Esophagus squamous epithelium (tissue), 5 donors: ENCODE measurements around the gene CIB4. TPM values are rescaled to one million over a fixed set of nuclear protein-coding genes. Genes with fewer than 3 reads are reported as not detected.

ENCODE experiments used
- DNase-seq: peaks from one replicate; lab custom pipeline; 2025; lab: John Stamatoyannopoulos, UW
- H3K27ac ChIP-seq, 4 donors: fragments of 200-600 bp; sonication (generic); one replicate each; pipeline ENCODE4 v1.5.1; 2016 to 2019; ENCODE audit warnings: mild to moderate bottlenecking in 1 of 4
- H3K27me3 ChIP-seq, 4 donors: fragments of 200-600 bp; sonication (generic); 1 replicate in 3 of 4; 2 replicates in 1 of 4; pipeline versions ENCODE4 v1.5.1 to v1.6.0; 2017 to 2021; ENCODE audit warnings: antibody characterized with exemption in 1 of 4
- H3K36me3 ChIP-seq, 3 donors: fragments of 200-600 bp; sonication (generic); one replicate each; pipeline ENCODE4 v1.5.1; 2016 to 2019
- H3K4me1 ChIP-seq, 3 donors: fragments of 200-600 bp; sonication (generic); one replicate each; pipeline ENCODE4 v1.5.1; 2017 to 2019
- H3K4me3 ChIP-seq, 4 donors: fragments of 200-600 bp; sonication (generic); 1 replicate in 3 of 4; 2 replicates in 1 of 4; pipeline ENCODE4 v1.5.1; 2016 to 2019; ENCODE audit warnings: mild to moderate bottlenecking in 2 of 4, moderate library complexity in 1 of 4
- H3K9me3 ChIP-seq, 3 donors: fragments of 200-600 bp; sonication (generic); one replicate each; pipeline ENCODE4 v1.5.1; 2016 to 2019
- POLR2A ChIP-seq, 4 donors: fragments of 450-650 bp; IDR thresholded peaks; one replicate each; pipeline ENCODE4 v1.6.1; 2017; ENCODE audit warnings: antibody characterized with exemption in 4 of 4, mild to moderate bottlenecking in 4 of 4, moderate library complexity in 3 of 4
- WGBS, 2 donors: methylation state at CpG; one replicate each; pipeline ENCODE4 v1.1.5; 2018; 5-methylcytosine and 5-hydroxymethylcytosine counted together
- intact Hi-C: fragments of 100-400 bp; cut with DNase I; formaldehyde crosslinking; loops from one replicate; pipeline ENCODE4 v1.15.0; 2022
- total RNA-seq, 4 donors: library from RNA; depleted of rRNA; stranded (reverse); fragments of >200 nt; gene quantifications; one replicate each; pipeline ENCODE4 v1.1.0, GENCODE V29; 2016
- TF ChIP-seq, protein P1 (sequence below), 6 experiments: fragments of 450-650 bp in 4 of 6; fragments of 200-600 bp in 2 of 6; sonication (generic) in 2 of 6; IDR thresholded peaks; one replicate each; pipeline ENCODE4 v1.5.1; 2016 to 2019; ENCODE audit warnings: antibody characterized with exemption in 6 of 6, mild to moderate bottlenecking in 4 of 6, moderate library complexity in 4 of 6
- donor health status: DM: yes; HTN: yes; CAD: no.

Gene CIB4
- total RNA-seq, 4 donors from 2014 or later: 0.57 TPM; not detected in 3

DNA sequence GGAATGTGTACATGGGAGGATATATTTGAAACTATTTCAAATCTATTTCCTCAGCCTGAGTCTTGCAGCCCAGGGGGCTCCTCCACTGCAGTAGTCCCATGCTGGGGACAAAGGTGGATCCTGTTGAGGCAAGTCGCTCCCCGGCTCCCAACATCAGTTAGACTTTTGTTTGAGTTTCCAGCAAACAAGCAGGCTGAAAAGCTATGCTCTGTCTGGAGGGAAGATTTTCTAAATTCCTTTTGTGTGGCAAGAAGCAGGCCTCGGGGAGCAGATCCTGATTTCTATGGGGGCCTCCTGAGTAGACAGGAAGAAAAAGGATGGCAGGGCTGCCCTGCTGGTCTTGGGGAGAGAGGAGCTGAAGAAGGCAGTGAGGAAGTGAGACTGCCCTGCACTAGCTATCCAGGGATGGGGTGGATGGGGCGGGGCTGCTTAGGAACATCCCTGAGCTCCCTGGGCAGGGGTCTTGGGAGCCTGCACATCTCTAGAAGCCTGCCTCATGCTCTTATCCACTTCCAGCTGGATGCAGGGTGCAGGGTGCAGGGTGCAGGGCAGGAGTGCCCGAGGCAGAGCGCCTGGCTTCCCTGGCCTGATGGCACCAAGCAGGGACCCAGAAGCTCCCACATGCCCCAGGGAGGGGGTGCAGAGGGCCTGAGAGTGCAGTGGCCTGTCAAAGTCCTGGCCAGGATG is 6.0 kb upstream of the CIB4 start:
- H3K27me3 ChIP-seq: peaks cover 0 to 40% (median 0%) of the 10 kb centered on the region in 4 donors
- DNase-seq: no peak
- H3K36me3 ChIP-seq: no peaks in the 10 kb centered on the region
- no peak overlapping the region for H3K4me3 ChIP-seq
- peaks cover 0 to 25% (median 0%) of the 10 kb centered on the region in 3 donors for H3K4me1 ChIP-seq
- H3K27ac ChIP-seq: no peak overlapping the region
- intact Hi-C loops: no loop called here
- no peaks in the 10 kb centered on the region for H3K9me3 ChIP-seq
- TF ChIP-seq POLR2A (IDR thresholded peaks at IDR 0.05): no peak
- TF ChIP-seq, protein P1, sequence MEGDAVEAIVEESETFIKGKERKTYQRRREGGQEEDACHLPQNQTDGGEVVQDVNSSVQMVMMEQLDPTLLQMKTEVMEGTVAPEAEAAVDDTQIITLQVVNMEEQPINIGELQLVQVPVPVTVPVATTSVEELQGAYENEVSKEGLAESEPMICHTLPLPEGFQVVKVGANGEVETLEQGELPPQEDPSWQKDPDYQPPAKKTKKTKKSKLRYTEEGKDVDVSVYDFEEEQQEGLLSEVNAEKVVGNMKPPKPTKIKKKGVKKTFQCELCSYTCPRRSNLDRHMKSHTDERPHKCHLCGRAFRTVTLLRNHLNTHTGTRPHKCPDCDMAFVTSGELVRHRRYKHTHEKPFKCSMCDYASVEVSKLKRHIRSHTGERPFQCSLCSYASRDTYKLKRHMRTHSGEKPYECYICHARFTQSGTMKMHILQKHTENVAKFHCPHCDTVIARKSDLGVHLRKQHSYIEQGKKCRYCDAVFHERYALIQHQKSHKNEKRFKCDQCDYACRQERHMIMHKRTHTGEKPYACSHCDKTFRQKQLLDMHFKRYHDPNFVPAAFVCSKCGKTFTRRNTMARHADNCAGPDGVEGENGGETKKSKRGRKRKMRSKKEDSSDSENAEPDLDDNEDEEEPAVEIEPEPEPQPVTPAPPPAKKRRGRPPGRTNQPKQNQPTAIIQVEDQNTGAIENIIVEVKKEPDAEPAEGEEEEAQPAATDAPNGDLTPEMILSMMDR (IDR thresholded peaks at IDR 0.05): no peak
- 39 to 69% methylated on average over 3 to 4 of the region's 6 CpGs for WGBS, 2 donors

DNA sequence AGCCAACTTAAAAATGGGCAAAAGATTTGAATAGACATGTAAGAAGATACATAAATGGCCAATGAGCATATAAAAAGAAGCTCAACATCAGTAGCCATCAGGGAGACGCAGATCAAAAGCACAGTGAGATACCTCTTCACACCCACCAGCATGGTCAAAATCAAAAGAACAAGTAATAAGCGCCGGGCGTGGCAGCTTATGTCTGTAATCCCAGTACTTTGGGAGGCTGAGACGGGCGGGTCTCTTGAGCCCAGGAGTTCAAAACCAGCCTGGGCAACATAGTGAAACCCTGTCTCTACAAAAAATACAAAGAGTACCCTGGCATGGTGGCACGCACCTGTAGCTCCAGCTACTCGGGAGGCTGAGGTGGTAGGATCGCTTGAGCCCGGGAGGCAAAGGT is 4.6 kb upstream of the CIB4 start:
- Histone ChIP-seq H3K4me3 (no peak overlapping the region), H3K9me3 (no peaks in the 10 kb centered on the region), H3K4me1 (peaks cover 0 to 18% (median 0%) of the 10 kb centered on the region in 3 donors), H3K27ac (no peak overlapping the region), H3K36me3 (no peaks in the 10 kb centered on the region), H3K27me3 (peaks cover 0 to 36% (median 0%) of the 10 kb centered on the region in 4 donors)
- intact Hi-C loops: no loop called here
- DNase-seq: no peak
- no peak for TF ChIP-seq POLR2A (IDR thresholded peaks at IDR 0.05)
- TF ChIP-seq, protein P1 (IDR thresholded peaks at IDR 0.05): no peak
- 76 to 81% methylated on average over 9 to 10 of the region's 10 CpGs for WGBS, 2 donors

DNA sequence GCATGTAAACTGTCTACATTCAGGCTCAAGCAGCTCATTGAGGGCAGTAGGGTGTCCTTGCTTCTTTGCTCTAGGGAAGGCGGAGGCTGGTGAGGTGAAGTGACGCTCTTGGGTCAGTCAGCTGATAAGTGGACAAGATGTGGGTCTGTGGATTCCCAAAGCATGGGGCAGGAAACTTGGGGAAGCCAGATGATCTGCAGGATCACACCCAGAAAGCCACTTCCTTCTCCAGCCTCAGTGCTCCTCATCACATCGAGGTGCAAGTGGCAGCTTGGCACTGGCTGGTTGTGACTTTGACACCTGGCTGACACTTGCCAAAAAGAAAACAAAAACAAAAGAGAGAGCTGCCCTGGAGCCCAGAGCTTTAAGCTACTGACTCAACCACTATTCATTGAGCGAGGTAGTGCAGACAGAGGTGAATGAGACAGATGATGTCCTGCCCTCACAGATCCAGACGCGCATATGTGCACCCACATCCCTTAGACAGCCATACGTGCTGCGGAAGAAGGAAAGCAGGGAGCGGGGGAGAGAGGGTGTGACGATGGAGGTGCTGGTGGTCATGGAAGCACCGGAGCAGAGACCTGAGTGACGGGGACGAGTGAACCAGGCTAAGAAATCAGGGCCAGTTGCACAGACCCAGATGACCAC is 3.1 kb upstream of the CIB4 start:
- peaks cover 0 to 20% (median 8%) of the 10 kb centered on the region in 3 donors for H3K4me1 ChIP-seq
- peaks cover 0 to 33% (median 0%) of the 10 kb centered on the region in 4 donors for H3K27me3 ChIP-seq
- no peak overlapping the region for H3K27ac ChIP-seq
- H3K9me3 ChIP-seq: no peaks in the 10 kb centered on the region
- no peaks in the 10 kb centered on the region for H3K36me3 ChIP-seq
- WGBS, 2 donors: 51 to 56% methylated on average over 11 to 13 of the region's 13 CpGs
- no peak for DNase-seq
- no peak for TF ChIP-seq POLR2A (IDR thresholded peaks at IDR 0.05)
- TF ChIP-seq, protein P1 (IDR thresholded peaks at IDR 0.05): no peak
- H3K4me3 ChIP-seq: no peak overlapping the region
- intact Hi-C loops: no loop called here

DNA sequence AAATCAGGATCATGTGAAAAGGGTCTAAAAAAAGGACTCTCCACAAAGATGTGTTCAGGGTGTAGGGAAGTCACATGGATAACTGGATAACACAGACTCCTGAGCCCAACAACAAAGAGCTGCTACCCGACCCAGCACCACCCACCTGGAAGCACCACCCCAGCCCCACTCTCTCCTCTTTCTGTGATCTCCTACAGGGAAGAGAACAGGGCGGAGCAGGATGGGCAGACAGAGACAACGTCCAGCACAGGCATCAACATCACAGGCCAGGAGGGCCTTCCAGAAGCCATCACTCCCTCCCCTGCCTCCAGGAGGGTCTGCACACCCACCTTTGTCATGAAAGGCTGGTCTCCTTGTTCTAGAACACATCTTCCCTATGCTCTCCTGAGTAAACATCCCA is 1.3 kb upstream of the CIB4 start:
- no peak overlapping the region for H3K27ac ChIP-seq
- no peaks in the 10 kb centered on the region for H3K9me3 ChIP-seq
- no peak overlapping the region for H3K4me3 ChIP-seq
- no peak for DNase-seq
- H3K4me1 ChIP-seq: peaks cover 0 to 16% (median 8%) of the 10 kb centered on the region in 3 donors
- H3K36me3 ChIP-seq: no peaks in the 10 kb centered on the region
- intact Hi-C loops: no loop called here
- no peak for TF ChIP-seq POLR2A (IDR thresholded peaks at IDR 0.05)
- TF ChIP-seq, protein P1 (IDR thresholded peaks at IDR 0.05): no peak
- peaks cover 0 to 23% (median 0%) of the 10 kb centered on the region in 4 donors for H3K27me3 ChIP-seq
- WGBS, 2 donors: 40 to 70% methylated on average over 1 to 3 of the region's 3 CpGs

DNA sequence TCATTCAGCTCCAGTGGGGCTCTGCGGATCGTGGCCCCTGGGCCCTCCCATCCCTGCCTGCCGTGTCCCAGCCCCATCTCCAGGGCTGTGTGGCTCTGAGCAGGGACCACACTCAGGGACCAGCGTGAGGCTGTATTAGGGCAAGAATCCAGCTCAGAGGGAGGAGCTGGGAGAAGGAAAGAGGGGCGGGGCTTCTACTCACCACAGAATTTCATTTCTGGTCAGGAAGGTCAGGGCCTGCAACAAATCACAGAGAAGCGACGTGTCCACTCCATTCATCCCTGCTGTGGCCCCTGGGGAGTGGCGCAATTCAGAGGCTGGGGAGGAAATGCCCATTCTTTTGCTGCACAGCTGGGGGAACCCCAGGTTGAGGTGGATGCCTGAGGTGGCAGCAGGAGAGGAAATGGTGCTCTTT is 828 bp downstream of the CIB4 start:
- no peak overlapping the region for H3K27ac ChIP-seq
- intact Hi-C loops: no loop called here

More for the DNA sequence above, 828 bp downstream of the CIB4 start:
- Histone ChIP-seq H3K4me3 (no peak overlapping the region), H3K4me1 (peaks cover 0 to 16% (median 8%) of the 10 kb centered on the region in 3 donors), H3K27me3 (peaks cover 0 to 8% (median 0%) of the 10 kb centered on the region in 4 donors), H3K36me3 (no peaks in the 10 kb centered on the region), H3K9me3 (no peaks in the 10 kb centered on the region)
- DNase-seq: no peak
- TF ChIP-seq, protein P1 (IDR thresholded peaks at IDR 0.05): no peak
- no peak for TF ChIP-seq POLR2A (IDR thresholded peaks at IDR 0.05)
- 19 to 70% methylated on average over 2 to 4 of the region's 8 CpGs for WGBS, 2 donors
